ENCODE measurements around the gene SOX13. TPM values are rescaled to one million over a fixed set of nuclear protein-coding genes. Genes with fewer than 3 reads are reported as not detected.
"Not testable (repeated sequence)": the region's sequence is repeated elsewhere in the genome, so short reads cannot be mapped to it uniquely, and the experiment has no call there.

Gene SOX13
- total RNA-seq, 1 donor = 3.3 TPM

GRCh38 chr1:204096931-204097330 lies 24.0 kb downstream of the SOX13 start:
- TF ChIP-seq CTCF (IDR thresholded peaks at IDR 0.05; ENCODE audit: insufficient read depth, low read length) = no peak
- no peak overlapping the region for H3K4me3 ChIP-seq (ENCODE audit: low read depth, low read length)
- DNase-seq (ENCODE audit: low read depth) = no peak

- TF ChIP-seq CTCF (IDR thresholded peaks at IDR 0.05; ENCODE audit: insufficient read depth, low read length) = no peak
- no peak for DNase-seq (ENCODE audit: low read depth)
- no peak overlapping the region for H3K4me3 ChIP-seq (ENCODE audit: low read depth, low read length)
Measured at GRCh38 chr1:204098683-204099082, 25.8 kb downstream of the SOX13 start.

GRCh38 chr1:204099754-204100153 lies 26.8 kb downstream of the SOX13 start:
- H3K4me3 ChIP-seq (ENCODE audit: low read depth, low read length); DNase-seq (ENCODE audit: low read depth): not testable (repeated sequence)

- no peak for TF ChIP-seq CTCF (IDR thresholded peaks at IDR 0.05; ENCODE audit: insufficient read depth, low read length)
- H3K4me3 ChIP-seq (ENCODE audit: low read depth, low read length) = no peak overlapping the region
- no peak for DNase-seq (ENCODE audit: low read depth)
Measured at GRCh38 chr1:204102029-204102611, 29.2 kb downstream of the SOX13 start.

- peak; percentile 65 for DNase-seq (ENCODE audit: low read depth)
- no peak for TF ChIP-seq CTCF (IDR thresholded peaks at IDR 0.05; ENCODE audit: insufficient read depth, low read length)
- H3K4me3 ChIP-seq (ENCODE audit: low read depth, low read length) = no peak overlapping the region
Measured at GRCh38 chr1:204102739-204103430, 30.0 kb downstream of the SOX13 start.

GRCh38 chr1:204103431-204103741 lies 30.5 kb downstream of the SOX13 start:
- no peak overlapping the region for H3K4me3 ChIP-seq (ENCODE audit: low read depth, low read length)
- TF ChIP-seq CTCF (IDR thresholded peaks at IDR 0.05; ENCODE audit: insufficient read depth, low read length) = no peak
- peak; percentile 60 for DNase-seq (ENCODE audit: low read depth)

GRCh38 chr1:204104331-204105130 lies 31.6 kb downstream of the SOX13 start:
- H3K4me3 ChIP-seq (ENCODE audit: low read depth, low read length) = no peak overlapping the region
- no peak for TF ChIP-seq CTCF (IDR thresholded peaks at IDR 0.05; ENCODE audit: insufficient read depth, low read length)
- peak; percentile 27 for DNase-seq (ENCODE audit: low read depth)
